A673 (cell line): Measurements from ENCODE around the gene CGB1.
"Not testable (repeated sequence)": the region's sequence is repeated elsewhere in the genome, so short reads cannot be mapped to it uniquely, and the experiment has no call there.

Source experiments
- CTCF ChIP-seq: fragments of 300-800, 200-600 bp; sonication (generic); conservative IDR thresholded peaks from 2 replicates; pipeline ENCODE4 v1.5.1; 2017; ENCODE audit warnings: low read depth, mild to moderate bottlenecking, antibody characterized with exemption, low read length, moderate library complexity, mixed read lengths
- EZH2 ChIP-seq: fragments of 200-600 bp; sonication (generic); IDR thresholded peaks from 2 replicates; pipeline ENCODE4 v1.6.1; 2017; ENCODE audit warnings: borderline replicate concordance, low read depth, mild to moderate bottlenecking, mixed read lengths, antibody characterized with exemption, low read length; ENCODE audit not compliant: poor library complexity, severe bottlenecking

DNA sequence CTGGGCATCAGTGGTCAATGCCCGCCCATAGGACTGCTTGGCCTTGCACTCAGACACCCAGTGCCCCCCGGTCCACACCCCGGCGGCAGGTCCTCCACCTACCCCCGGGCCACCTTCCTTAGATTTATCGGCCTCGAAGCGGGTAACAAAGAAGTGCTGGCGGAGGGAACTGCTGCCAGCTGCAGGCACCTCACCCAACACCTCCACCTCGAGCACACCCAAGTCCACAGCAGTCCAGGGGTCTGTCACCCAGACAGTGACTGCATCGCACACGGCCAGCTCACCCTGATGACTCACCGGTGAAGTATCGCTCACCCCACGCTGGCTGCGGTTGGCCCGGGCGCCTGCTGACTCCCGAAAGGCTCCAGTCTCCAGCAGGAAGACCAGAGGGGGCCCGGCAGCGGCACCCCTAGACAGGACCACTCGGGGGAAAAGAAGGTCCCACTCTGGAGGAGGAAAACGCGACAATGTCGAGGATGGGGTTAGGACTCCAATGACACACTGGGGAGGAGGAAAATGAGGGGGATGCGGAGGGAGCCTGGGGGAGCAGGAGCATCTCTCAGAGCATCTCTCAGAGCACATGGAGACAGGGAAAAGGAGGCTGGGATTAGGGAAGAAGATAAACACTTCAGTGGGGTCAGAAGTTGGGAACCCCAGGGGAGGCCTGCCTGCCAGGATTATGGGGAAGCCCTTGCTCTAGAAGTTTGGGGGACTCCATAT is 2.0 kb upstream of the CGB1 start:
- not testable (repeated sequence) for TF ChIP-seq CTCF, EZH2
